ENCODE data around the gene SETD3.
"Not testable (repeated sequence)": the region's sequence is repeated elsewhere in the genome, so short reads cannot be mapped to it uniquely, and the experiment has no call there.

The SETD3 gene

DNA sequence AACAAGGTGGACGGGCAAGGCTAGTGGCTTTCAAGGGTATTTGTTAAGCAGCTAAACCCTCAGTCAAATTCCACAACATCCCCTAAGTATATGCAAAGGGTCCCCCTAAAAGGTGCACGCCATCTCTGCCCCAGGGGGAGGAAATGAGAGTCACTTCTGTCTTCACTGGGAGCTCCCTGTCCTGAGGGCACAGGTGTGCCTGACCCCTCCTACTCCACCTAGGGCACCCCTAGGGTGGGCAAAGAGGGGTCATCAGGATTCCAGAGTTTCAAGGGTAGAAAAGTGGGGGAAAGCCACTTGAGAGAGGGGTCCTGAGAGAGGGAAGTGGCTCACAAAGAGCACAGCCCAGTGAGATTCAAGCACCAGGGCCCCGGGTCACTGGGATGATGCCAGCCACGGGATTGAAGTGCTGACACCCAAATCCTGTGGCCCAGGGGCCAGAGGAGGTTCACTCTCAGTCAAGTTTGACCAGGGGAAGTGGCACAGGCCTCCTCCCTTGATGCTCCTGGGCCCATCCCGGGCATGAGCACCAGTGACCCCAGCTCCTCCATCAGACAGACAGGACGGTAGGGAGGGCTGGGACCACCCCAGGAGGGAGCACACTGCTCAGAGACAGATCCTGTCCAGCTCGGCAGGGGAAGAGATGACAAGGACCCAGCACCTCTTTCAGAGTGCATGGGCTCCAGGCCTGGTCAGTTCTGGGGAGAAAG is 126.3 kb downstream of the SETD3 start:
- FAIRE-seq = no peak

DNA sequence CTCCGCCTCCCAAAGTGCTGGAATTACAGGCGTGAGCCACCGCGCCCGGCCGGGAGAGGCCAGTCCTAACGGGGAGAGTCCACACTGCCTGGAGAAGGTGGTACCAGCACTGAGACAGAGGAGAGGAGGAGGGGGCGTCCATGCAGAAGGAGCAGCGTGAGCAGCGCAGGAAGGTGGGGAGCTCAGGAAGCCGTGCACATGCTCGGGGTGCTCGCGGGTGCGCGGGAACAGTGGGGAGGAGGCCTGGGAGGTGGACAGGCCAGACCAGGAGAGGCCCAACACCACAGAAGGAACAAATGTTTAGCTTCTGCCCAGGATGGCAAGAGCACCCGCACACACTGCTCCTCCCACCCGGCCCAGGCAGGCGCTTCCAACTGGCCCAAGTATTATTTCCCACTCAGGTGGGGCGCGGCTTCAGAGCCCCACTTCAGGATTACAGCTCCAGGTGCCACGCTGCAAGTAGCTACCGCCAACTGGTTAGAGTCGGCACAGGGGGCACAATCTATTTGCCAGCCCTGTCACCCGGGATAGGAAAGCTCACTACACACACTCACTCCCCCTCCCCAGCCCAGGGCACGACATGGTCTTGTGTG is 127.9 kb downstream of the SETD3 start:
- no peak for FAIRE-seq

DNA sequence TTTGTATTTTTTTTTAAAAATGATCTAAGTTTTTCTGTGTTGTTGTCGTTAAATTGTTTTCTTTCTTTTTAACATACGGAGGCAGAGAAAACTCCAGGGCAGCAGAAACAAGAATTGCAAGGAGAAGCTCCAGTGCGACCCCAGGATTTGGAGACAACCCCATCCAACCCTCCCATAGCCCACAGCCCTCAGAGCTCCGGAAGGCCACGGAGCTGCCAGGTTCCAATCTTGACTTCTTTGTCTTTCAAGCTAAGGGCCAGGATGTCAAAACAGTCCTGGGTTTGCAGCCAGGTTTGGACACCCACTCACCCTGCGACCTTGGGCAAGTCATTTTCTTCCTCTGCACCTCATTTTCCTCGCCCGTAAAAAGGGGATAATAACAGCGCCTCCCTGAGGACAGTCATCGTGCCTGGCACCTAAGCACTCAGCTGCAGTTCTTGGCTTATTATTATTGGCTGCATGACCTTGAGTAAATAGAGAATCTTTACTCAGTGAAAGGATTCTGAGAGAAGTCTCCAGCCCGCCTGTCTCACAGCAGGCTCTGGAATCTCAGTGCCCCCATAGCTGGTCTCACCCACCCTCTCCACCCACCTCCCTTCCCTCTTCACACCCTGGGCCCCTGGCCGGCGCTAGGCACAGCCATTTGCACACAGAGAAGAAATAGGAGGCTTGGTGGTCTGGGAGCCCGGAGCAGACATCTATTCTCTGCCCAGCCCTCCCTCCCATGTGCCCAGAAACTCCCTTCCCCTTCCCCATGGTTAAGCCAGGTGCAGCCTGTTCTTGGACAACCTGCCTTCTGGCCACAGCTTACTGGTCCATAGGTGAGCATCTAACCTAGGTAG is 129.3 kb downstream of the SETD3 start:
- no peak for FAIRE-seq

DNA sequence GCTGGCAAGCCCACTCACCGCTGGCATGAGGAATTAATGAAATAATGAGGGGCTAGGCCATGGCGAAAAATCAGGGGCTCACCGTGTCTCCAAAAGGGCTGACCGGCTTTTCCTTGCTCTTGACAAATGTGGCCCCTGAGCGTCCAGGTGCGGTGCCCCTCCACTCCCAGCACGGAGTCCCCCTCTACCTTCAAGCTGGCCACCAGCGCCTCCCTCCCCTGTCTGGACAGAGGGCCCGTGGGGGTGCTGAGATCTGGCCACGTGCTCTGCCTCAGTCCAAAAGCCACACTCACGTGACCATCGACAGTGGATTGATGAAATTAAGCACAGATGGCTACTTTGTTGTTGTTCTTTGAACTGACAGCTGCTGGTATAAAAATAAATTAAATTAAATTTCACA is 129.9 kb downstream of the SETD3 start:
- FAIRE-seq = no peak

DNA sequence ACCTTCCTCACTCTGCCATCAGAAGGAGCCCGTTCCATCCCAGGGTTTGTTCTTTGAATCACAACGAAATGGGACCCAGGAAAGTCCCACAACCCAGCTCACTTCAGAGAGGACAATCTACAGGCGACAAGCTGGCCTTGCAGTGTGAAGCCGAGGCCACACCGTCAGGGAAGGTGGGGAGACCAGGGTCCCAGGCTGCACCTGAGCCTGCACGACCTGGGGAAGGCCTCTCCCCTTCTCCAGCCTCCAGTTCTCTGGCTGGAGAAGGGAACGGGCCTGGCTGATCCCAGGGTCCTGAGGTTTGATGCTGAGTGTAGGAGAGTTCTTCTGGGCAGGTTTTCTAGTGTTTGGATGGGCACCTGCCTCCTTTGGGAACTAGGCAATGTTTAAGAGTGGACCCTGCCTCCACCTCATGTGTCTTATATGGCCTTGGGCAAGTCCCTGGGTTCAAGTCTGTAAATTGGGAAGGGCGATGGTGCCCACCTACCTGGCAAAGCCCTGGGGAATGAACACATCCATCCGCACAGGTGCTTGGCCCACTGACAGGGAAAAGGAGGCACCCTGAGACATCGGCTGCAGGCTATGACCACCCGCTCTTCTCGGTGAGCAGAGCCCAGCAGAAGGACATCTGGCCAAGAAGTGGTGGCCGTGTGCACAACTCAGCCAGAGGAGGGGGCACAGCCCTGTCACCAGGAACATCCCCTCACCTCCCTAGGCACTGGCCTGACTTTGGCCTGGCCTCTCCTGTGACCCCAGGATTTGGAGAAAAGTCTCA is 130.8 kb downstream of the SETD3 start:
- FAIRE-seq = no peak

DNA sequence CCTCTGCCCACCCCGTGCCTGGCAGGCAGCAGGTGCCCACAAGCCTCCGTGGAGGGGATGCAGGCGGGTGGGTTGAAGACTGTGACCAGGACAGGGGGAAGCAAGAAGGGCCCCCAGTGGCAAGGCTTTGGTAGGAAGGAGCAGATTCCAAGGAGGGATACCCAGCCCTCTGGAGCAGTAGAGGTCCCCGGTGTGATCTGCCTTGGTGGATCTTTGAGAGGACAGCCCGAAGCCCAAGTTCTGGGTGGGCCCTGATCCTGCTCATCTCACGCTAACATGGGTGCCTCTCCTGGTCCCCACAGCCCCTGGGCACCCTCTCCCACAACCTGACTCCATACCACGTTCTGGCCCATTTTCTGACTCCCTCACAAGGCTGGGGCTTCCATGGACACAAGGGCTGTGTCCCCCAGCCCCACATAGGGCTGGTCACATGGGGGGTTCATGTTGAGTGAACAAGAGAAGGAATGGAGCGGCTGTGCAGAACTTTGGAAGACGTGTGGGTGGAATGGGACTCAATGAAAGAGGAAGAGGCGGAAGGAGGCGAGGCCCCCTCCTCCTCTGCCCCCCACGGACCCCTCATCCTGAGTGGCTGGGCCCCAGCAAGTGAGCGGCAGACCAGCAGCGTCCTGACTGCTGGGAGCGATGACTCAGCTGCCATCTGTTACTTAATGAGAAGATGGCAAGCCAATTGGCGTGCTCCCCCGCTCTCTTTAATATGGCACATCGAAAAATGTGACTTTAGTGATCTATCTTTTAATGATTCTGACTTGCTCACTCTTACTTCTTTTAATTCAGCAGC is 131.6 kb downstream of the SETD3 start:
- no peak for FAIRE-seq

DNA sequence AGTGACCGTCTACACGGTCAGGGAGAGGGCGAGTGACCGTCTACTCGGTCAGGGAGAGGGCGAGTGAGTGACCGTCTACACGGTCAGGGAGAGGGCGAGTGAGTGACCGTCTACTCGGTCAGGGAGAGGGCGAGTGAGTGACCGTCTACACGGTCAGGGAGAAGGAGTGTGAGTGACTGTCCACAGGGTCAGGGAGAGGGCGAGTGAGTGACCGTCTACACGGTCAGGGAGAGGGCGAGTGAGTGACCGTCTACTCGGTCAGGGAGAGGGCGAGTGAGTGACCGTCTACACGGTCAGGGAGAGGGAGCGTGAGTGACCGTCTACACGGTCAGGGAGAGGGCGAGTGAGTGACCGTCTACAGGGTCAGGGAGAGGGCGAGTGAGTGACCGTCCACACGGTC is 132.4 kb downstream of the SETD3 start:
- FAIRE-seq = not testable (repeated sequence)

Data from islet of Langerhans (tissue), 1 donor.